HG03103 (cell line): ENCODE data around the gene PAMR1.

Source experiments
- ATAC-seq: cut with Tn5 transposase; IDR thresholded peaks from one replicate; pipeline ENCODE4 v1.9.1; 2021; ENCODE audit warnings: low read depth; ENCODE audit not compliant: unreplicated experiment

Gene PAMR1

DNA sequence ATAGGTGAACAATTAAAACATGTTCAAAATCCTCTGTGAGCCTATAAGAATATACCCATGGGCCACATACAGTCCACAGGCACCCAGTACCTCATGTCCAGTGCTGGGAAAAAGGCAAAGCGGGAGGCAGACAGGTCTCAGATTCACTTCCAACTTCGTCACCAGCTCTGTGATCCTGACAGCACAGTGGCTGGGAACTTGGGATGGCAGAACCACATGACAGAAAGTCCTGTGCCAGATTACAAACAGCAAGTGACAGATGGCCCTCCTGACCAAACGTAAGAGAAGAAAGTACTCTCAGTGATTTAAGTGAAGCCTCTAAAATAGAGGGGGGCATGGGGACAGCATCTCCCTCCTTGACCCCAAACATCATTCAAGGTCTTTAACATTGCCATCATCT is 111.8 kb downstream of the PAMR1 start:
- ATAC-seq: no peak

- ATAC-seq: no peak
Observed at GRCh38 chr11:35412285-35412684, 113.1 kb downstream of the PAMR1 start.

DNA sequence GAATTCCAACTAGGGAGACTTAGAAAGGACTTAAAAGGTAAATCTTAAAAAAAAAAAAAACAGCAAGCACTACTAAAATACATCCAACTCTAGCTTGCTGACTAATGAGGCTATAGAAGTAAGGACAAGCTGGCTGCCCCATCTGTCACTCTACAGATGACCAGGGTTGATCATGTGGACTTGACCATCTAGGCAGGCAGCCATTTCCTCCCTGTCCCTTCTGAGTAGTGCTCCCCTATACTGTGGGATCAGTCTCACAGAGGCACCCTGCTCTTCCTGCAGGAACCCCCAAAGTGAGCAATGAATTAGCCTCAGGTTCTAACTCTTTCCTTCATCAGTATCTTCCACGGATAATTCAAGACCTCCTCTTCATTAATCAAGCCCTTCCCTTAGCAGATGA is 118.4 kb downstream of the PAMR1 start:
- ATAC-seq: no peak

DNA sequence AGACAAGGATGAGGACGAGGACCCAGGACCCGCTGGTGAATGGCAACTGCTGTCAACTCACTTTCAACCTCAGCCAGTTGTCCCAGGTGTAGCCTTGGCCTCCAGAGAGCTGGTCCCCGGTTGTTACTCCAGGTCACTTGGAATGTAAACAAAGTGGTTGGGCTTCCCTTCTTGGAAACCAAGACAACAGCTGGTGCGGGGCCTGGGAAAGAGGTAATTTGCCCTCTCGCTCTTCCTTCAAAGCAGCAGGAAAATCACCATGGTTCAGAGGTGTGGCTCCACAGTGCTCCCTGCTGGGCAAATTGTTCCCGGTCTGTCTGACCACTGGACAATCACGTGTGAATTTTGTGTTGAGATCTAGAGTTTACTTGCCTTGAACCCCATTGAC is 121.0 kb downstream of the PAMR1 start:
- ATAC-seq: no peak

DNA sequence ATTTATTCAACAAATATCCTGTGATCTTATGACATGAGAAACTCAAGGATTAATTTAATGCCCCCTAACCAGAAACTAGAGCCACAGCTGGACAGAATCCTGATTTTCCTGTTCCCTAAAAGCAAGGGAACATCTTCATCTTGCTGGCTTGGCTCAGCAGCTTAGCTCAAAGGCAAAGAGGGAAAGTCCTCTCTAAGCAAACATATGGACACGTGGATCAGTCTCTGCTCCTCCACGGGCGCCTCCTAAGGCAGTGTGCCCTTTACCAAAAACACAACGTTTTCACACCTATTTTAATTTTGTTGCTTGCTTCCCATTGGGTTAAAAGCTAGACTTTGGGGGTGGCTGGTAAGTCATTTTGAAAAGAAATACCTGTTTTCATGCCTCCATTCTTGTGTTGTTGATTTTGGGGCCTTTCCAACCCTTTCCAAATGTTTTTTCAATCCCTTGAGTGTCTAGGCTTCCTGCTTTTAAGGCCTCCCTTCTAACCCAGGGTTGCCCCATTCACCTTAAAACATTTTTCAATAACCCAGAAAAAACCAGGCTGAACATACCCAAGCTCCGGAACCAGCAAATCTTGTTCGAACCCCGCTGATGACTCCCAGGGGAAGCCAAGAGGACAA is 121.5 kb downstream of the PAMR1 start:
- ATAC-seq: no peak

GRCh38 chr11:35402751-35403660 is 122.4 kb downstream of the PAMR1 start:
- ATAC-seq: no peak

- ATAC-seq: no peak
Observed at GRCh38 chr11:35398881-35399280, 126.5 kb downstream of the PAMR1 start.

- no peak for ATAC-seq
Observed at GRCh38 chr11:35394941-35395340, 130.5 kb downstream of the PAMR1 start.

DNA sequence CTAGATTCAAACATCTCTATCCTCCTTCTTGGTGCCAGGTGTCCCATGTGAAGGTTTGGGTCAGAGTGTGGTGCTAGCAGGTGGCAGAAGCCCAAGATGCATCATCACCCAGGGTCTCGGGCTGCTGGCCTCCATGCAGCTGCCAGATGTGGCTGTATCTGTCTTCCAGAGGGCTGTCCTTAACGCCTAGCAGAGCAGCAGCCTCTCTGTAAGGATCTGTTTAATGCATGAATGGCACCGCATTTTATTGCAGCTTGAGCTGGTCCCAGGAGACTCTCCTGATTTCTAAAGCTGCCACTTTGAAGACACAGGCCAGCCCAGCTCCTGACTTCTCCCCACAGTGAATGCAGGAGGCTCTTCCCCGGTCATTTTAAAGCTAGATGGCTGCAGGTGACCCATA is 132.3 kb downstream of the PAMR1 start:
- no peak for ATAC-seq

DNA sequence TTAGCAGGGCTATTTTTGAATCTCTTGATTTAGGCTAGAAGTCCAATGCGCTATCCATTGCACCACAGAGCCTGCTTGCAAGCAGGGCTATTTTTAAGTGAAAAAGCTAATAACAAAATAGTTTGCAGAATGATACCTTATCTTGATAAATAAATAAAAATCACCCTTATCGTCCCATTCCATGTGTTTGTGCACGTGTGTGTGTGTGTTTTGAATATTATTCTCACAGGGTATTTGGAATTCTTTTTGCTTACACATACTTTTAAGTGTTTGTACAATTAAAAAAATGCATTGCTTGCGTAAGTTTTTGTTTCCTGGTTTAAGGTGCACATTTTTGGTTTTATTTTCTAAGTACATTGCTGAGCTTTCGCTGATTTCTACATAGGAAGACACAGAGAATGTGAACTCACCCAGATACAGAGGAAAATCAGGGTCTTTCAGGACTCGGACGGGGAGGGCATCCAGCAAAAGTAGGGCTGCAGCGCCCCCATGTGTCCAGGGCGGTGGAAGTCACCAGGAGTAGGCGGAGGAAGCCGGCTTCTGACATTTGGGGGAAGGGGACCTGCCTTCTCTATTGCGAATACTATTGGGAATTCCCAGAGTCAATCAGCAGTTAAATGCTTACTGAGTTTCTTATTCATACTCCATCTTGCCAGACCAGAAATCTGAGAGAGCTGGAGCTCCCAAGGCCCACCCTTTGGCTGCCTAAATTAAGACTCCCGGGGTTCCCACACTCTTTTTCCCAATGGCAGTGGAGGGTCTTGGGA is 133.3 kb downstream of the PAMR1 start:
- ATAC-seq: peak; percentile 44

- ATAC-seq: peak; percentile 72
Observed at GRCh38 chr11:35390737-35391682, 134.4 kb downstream of the PAMR1 start.

GRCh38 chr11:35389897-35390465 is 135.4 kb downstream of the PAMR1 start:
- no peak for ATAC-seq

GRCh38 chr11:35389112-35389511 is 136.3 kb downstream of the PAMR1 start:
- ATAC-seq: no peak

DNA sequence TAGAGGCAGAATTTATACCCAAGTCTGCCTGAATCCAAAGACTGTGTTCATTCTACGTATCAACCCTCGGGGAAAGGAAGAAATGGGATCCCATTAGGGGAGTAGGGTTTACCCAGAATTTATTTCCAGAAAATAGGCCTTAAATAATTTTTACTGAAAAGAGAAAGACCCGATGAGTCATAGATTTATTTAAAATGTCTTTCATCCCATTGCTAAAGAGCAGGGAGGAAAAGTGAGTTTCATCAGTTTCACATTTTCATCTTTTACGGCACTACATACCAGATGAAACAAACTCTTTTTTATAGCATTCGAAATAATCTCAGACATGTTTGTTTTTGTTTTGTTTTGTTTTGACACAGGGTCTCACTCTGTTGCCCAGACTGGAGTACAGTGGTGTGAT is 137.4 kb downstream of the PAMR1 start:
- no peak for ATAC-seq

DNA sequence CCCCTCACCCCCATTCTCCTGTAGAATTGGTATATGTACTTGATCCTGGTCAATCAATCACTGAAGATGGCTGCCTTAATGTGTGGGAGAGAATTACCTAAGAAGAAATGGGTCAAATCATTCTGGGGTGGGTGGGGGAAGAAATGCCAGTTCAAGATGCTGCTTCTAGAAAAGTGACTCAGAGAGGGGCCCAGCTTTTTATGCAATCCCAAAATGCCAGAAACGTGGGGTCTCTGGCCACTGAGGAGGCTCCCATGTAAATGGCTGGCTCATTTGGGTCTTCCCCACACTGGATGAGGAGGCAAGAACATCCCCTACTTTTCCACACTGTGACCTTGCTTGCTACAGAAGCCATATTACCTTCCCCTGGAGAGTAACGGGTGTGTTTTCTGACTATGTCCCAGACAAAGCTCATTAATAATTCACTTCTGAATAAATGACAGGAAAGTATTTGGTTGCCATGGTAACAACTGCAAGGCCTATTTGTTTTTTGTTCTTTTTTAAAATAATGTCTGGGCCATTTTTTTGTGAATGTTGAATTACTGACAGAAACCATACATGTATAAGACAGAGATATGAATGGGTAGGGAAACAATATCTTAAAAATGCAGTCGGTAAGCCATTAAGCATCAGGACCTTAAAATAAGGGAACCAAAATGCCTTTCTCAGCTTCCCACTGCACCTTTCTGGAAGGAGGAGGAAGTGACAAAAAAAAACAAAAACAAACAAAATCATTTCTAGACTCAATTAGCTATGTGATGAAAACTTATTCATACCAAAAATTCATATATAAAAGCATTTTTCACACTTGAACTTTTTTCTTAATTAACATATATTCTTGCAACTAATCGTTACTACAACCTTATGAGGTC is 138.1 kb downstream of the PAMR1 start:
- no peak for ATAC-seq

- no peak for ATAC-seq
Observed at GRCh38 chr11:35383953-35384352, 141.5 kb downstream of the PAMR1 start.
